Measurements from ENCODE around the gene MACF1. TPM values are rescaled to one million over a fixed set of nuclear protein-coding genes. Genes with fewer than 3 reads are reported as not detected.

MACF1 gene
- total and polyA plus RNA-seq, 2 of the 13 experiments (the other 11 are each of a cell fraction or from before 2014, with no cell fraction given): 36.7 to 65.4 TPM

DNA sequence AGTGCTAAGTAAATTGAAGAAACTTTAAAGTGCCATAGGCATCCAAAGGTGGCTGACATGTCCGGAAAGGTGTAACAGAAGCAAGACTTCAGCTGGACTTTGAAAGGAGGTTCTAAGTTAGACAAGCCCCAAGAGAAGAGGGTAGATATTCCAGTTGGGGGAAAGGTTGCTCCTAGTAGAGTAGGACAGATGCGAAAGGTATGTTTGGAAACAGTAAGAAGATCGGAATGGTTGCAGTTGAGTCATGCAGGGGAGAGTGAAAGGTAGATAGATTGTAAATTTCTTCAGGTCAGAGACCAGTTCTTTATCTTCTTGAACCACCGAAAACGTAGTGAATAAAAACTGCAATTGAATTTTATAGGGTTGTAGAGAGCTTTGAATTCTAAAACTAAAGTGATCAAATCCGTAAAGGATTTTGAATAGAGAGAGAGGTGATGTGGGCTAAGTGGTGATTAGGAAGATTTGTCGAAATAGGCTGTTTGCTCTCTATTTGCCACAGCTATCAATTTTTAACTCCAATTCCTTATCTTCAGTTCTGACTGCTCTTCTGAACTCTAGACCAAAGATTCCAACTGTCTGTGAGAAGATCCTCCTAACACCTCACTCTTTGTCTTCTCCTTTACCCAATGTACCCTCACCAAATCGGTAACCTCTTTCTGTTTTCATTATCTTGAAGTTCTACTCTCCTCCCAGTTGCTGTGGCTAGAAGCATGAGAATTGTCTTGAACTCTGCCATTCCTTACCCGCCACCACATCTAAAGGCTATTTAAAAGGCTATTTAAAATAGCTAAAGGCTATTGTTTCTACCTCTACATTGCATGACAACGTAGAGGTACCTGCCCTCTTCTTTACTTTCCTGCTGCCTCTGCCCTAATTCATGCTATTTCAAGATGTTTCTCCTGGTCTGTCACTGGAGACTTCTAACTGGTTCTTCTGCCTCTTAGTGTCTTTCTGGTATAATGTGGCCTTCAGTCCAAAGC is 16.7 kb downstream of the MACF1 start (continued):
- TF ChIP-seq, protein P1, sequence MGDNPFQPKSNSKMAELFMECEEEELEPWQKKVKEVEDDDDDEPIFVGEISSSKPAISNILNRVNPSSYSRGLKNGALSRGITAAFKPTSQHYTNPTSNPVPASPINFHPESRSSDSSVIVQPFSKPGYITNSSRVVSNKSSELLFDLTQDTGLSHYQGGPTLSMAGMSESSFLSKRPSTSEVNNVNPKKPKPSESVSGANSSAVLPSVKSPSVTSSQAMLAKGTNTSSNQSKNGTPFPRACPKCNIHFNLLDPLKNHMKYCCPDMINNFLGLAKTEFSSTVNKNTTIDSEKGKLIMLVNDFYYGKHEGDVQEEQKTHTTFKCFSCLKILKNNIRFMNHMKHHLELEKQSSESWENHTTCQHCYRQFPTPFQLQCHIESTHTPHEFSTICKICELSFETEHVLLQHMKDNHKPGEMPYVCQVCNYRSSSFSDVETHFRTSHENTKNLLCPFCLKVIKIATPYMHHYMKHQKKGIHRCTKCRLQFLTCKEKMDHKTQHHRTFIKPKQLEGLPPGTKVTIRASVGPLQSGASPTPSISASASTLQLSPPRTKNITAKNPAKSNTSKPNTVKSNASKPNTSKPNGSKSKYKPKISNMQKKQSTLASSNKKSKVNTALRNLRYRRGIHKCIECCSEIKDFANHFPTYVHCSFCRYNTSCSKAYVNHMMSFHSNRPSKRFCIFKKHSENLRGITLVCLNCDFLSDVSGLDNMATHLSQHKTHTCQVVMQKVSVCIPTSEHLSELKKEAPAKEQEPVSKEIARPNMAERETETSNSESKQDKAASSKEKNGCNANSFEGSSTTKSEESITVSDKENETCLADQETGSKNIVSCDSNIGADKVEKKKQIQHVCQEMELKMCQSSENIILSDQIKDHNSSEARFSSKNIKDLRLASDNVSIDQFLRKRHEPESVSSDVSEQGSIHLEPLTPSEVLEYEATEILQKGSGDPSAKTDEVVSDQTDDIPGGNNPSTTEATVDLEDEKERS (CRISPR knock-in tag; IDR thresholded peaks at IDR 0.05): no peak
- TF ChIP-seq, protein P2, sequence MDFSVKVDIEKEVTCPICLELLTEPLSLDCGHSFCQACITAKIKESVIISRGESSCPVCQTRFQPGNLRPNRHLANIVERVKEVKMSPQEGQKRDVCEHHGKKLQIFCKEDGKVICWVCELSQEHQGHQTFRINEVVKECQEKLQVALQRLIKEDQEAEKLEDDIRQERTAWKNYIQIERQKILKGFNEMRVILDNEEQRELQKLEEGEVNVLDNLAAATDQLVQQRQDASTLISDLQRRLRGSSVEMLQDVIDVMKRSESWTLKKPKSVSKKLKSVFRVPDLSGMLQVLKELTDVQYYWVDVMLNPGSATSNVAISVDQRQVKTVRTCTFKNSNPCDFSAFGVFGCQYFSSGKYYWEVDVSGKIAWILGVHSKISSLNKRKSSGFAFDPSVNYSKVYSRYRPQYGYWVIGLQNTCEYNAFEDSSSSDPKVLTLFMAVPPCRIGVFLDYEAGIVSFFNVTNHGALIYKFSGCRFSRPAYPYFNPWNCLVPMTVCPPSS (IDR thresholded peaks at IDR 0.05): no peak
- TF ChIP-seq SOX13 (IDR thresholded peaks at IDR 0.05) (no peak), SOX13 (CRISPR knock-in tag; conservative IDR thresholded peaks at IDR 0.05 in 1 of 2, IDR thresholded peaks at IDR 0.05 in 1 of 2) (peak in 1 of 2 experiments; percentile 40; a peak in 1 of 4 replicates)

DNA sequence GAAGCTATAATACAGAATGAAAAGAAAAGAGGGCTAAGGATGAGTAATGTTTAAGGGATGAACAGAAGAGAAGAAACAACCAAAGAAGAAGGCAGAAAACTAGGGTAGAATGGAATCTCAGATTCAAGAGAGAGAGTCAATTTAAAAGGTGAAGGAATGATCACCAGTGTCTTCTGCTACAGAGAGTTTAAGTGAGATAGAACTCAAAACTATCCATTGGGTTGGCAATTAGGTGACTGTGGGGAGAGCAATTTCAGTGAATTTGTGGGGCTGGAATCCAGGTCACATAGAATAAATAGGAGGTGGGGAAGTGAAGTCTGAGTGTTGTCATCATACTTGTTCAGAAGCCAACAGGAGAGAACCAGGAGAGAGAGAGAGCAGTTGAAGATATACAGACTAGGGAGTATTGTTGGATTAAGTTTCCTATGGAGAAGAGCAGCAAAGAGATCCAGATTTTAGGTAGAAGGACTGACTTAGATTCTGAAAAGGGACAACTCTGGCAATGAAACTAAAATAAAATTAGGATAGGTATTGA is 19.9 kb downstream of the MACF1 start:
- Histone ChIP-seq H2AFZ (ENCODE audit: low read length) (no peak overlapping the region), H3K27ac (ENCODE audit: extremely low read length, insufficient read depth, low read length) (no peak overlapping the region), H3K9me3 (ENCODE audit: low read length) (no peaks in the 10 kb centered on the region), H3K4me1 (ENCODE audit: insufficient read depth, low read length) (peaks cover 37% of the 10 kb centered on the region), H3K27me3 (ENCODE audit: control insufficient read depth in 1 of 2, insufficient read depth in 2 of 2, low read length in 2 of 2) (no peaks in the 10 kb centered on the region), H3K79me2 (ENCODE audit: insufficient read depth, low read length) (peaks cover 28% of the 10 kb centered on the region), H3K4me3 (replicated peaks in 1 of 3; ENCODE audit: insufficient read depth in 1 of 3, low read depth in 2 of 3, low read length in 3 of 3) (no peak overlapping the region), H3K36me3 (replicated peaks in 1 of 2; ENCODE audit: control insufficient read depth in 1 of 2, insufficient read depth in 2 of 2, low read length in 2 of 2) (no peaks in the 10 kb centered on the region), H3K9ac (ENCODE audit: insufficient read depth, low read depth, low read length) (no peak overlapping the region), H4K20me1 (ENCODE audit: insufficient read depth, low read length) (no peaks in the 10 kb centered on the region), H3K4me2 (ENCODE audit: low read depth, low read length) (no peak overlapping the region)
- intact Hi-C loops (cut with micrococcal nuclease; ENCODE audit: unreplicated experiment): no loop called here
- DNase-seq (ENCODE audit: low spot score) (no peak), ATAC-seq (no peak), FAIRE-seq (no peak)
- in situ Hi-C loops (cut with HindIII; ENCODE audit: extremely low pct_ligation_motif_present, low pct_unique_long_range_greater_than_20kb): no loop called here
- BruUV-seq (replicated peaks): no TSS peak
- CTCF ChIA-PET (ENCODE audit: low intra/inter-chr PET ratio, low total read pairs): no interaction called here
- POLR2A ChIA-PET: no interaction called here
- TF ChIP-seq ZNF143 (CRISPR knock-in tag; IDR thresholded peaks at IDR 0.05): no peak
- TF ChIP-seq, protein P3, sequence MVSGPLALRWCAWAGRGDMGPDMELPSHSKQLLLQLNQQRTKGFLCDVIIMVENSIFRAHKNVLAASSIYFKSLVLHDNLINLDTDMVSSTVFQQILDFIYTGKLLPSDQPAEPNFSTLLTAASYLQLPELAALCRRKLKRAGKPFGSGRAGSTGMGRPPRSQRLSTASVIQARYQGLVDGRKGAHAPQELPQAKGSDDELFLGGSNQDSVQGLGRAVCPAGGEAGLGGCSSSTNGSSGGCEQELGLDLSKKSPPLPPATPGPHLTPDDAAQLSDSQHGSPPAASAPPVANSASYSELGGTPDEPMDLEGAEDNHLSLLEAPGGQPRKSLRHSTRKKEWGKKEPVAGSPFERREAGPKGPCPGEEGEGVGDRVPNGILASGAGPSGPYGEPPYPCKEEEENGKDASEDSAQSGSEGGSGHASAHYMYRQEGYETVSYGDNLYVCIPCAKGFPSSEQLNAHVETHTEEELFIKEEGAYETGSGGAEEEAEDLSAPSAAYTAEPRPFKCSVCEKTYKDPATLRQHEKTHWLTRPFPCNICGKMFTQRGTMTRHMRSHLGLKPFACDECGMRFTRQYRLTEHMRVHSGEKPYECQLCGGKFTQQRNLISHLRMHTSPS (CRISPR knock-in tag; IDR thresholded peaks at IDR 0.05; ENCODE audit: low read depth): no peak
- TF ChIP-seq THYN1 (CRISPR knock-in tag; IDR thresholded peaks at IDR 0.05; ENCODE audit: borderline replicate concordance, low read depth): no peak
- no peak for TF ChIP-seq SP140L (CRISPR knock-in tag; IDR thresholded peaks at IDR 0.05; ENCODE audit: borderline replicate concordance)
- no peak for TF ChIP-seq HDAC2 (CRISPR knock-in tag; IDR thresholded peaks at IDR 0.05)
- TF ChIP-seq ZNF343 (CRISPR knock-in tag; IDR thresholded peaks at IDR 0.05): no peak
- TF ChIP-seq FOSL1 (CRISPR knock-in tag; IDR thresholded peaks at IDR 0.05; ENCODE audit: borderline replicate concordance): no peak
- no peak for TF ChIP-seq MED13 (CRISPR knock-in tag; IDR thresholded peaks at IDR 0.05)
- TF ChIP-seq, protein P4, sequence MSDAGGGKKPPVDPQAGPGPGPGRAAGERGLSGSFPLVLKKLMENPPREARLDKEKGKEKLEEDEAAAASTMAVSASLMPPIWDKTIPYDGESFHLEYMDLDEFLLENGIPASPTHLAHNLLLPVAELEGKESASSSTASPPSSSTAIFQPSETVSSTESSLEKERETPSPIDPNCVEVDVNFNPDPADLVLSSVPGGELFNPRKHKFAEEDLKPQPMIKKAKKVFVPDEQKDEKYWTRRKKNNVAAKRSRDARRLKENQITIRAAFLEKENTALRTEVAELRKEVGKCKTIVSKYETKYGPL (CRISPR knock-in tag; IDR thresholded peaks at IDR 0.05): no peak
- TF ChIP-seq ZNF10 (CRISPR knock-in tag; IDR thresholded peaks at IDR 0.05; ENCODE audit: borderline replicate concordance, low read depth): no peak
- TF ChIP-seq ZNF282 (IDR thresholded peaks at IDR 0.05; ENCODE audit: partially characterized antibody): no peak

Data from HepG2 (cell line).